Measurements from ENCODE around the gene DAB1.

Gene DAB1

GRCh38 chr1:57440096-57440495, 16.2 kb upstream of the DAB1 start:
- DNase-seq (ENCODE audit: extremely low read depth, low read depth), result no peak
- no peak for TF ChIP-seq CTCF (IDR thresholded peaks at IDR 0.05; ENCODE audit: low read depth, low read length, missing control alignments)
- no peak overlapping the region for H3K4me3 ChIP-seq (replicated peaks; ENCODE audit: low read depth, low read length)

GRCh38 chr1:57431400-57431799, 7.5 kb upstream of the DAB1 start:
- TF ChIP-seq CTCF (IDR thresholded peaks at IDR 0.05; ENCODE audit: low read depth, low read length, missing control alignments), result no peak
- H3K4me3 ChIP-seq (replicated peaks; ENCODE audit: low read depth, low read length), result no peak overlapping the region
- DNase-seq (ENCODE audit: extremely low read depth, low read depth), result no peak

- peak; percentile 92 for TF ChIP-seq CTCF (IDR thresholded peaks at IDR 0.05; ENCODE audit: low read depth, low read length, missing control alignments)
- peak overlapping the region; percentile 56 for H3K4me3 ChIP-seq (replicated peaks; ENCODE audit: low read depth, low read length)
- peak; percentile 5 for DNase-seq (ENCODE audit: extremely low read depth, low read depth)
Observed at GRCh38 chr1:57424231-57425027, 569 bp upstream of the DAB1 start.

GRCh38 chr1:57423135-57423655, 665 bp downstream of the DAB1 start:
- no peak for TF ChIP-seq CTCF (IDR thresholded peaks at IDR 0.05; ENCODE audit: low read depth, low read length, missing control alignments)
- no peak for DNase-seq (ENCODE audit: extremely low read depth, low read depth)

GRCh38 chr1:57422271-57423134, 1.4 kb downstream of the DAB1 start:
- TF ChIP-seq CTCF (IDR thresholded peaks at IDR 0.05; ENCODE audit: low read depth, low read length, missing control alignments), result peak; percentile 30
- H3K4me3 ChIP-seq (replicated peaks; ENCODE audit: low read depth, low read length), result peak overlapping the region; percentile 56
- DNase-seq (ENCODE audit: extremely low read depth, low read depth), result no peak

More at GRCh38 chr1:57423135-57423655, 665 bp downstream of the DAB1 start:
- H3K4me3 ChIP-seq (replicated peaks; ENCODE audit: low read depth, low read length), result peak overlapping the region; percentile 56

GRCh38 chr1:57421806-57422205, 2.1 kb downstream of the DAB1 start:
- H3K4me3 ChIP-seq (replicated peaks; ENCODE audit: low read depth, low read length), result peak overlapping the region; percentile 56

More at GRCh38 chr1:57421806-57422205, 2.1 kb downstream of the DAB1 start:
- DNase-seq (ENCODE audit: extremely low read depth, low read depth), result no peak
- no peak for TF ChIP-seq CTCF (IDR thresholded peaks at IDR 0.05; ENCODE audit: low read depth, low read length, missing control alignments)
